Measurements from ENCODE around the gene TMEM267.

DNA sequence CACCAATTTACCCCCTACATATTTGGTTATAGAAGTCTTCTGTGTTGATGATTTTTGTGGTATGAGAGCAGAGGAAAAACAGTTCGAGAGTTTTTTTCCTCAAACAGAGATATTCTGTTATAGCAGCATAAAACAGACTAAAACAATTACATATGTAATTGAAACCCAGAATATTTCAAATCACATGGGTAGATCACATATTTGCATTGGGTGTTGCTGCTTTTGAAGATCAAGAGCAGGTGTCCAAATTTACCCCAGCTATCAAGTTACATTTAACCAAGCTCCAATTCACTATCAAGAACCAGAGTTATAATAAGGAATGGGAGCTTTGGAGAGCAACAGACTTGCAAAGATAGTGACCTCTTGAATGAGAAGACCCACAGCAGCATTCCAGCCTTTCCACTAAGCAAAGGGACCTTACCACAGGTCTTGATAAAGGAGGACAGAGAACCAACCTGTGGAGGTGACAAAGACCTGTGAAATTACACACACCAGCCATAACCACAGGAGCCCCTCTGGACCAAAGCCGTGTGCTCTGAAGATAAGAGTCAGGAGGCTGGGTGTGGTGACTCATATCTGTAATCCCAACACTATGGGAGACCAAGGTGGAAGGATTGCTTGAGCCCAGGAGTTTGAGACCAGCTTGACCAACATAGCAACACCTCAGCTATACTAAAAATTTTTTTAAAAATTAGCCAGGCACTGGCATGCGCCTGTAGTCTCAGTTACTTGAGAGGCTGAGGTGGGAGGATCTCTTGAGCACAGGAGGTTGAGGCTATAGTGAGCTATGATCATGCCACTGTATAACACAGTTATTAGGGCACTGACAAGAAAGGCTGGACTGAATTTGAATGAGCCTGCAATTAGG lies 67.5 kb downstream of the TMEM267 start:
- TF ChIP-seq CTCF (conservative IDR thresholded peaks at IDR 0.05; ENCODE audit: low read depth in 2 of 2) (no peak), EZH2phosphoT487 (IDR thresholded peaks at IDR 0.05; ENCODE audit: unreplicated experiment) (no peak), EZH2 (IDR thresholded peaks at IDR 0.05; ENCODE audit: low read depth, unreplicated experiment) (no peak), POLR2AphosphoS5 (IDR thresholded peaks at IDR 0.05; ENCODE audit: low read depth) (no peak), ZNF331 (CRISPR knock-in tag; IDR thresholded peaks at IDR 0.05; ENCODE audit: low read depth) (no peak)
- TF ChIP-seq, protein P1, sequence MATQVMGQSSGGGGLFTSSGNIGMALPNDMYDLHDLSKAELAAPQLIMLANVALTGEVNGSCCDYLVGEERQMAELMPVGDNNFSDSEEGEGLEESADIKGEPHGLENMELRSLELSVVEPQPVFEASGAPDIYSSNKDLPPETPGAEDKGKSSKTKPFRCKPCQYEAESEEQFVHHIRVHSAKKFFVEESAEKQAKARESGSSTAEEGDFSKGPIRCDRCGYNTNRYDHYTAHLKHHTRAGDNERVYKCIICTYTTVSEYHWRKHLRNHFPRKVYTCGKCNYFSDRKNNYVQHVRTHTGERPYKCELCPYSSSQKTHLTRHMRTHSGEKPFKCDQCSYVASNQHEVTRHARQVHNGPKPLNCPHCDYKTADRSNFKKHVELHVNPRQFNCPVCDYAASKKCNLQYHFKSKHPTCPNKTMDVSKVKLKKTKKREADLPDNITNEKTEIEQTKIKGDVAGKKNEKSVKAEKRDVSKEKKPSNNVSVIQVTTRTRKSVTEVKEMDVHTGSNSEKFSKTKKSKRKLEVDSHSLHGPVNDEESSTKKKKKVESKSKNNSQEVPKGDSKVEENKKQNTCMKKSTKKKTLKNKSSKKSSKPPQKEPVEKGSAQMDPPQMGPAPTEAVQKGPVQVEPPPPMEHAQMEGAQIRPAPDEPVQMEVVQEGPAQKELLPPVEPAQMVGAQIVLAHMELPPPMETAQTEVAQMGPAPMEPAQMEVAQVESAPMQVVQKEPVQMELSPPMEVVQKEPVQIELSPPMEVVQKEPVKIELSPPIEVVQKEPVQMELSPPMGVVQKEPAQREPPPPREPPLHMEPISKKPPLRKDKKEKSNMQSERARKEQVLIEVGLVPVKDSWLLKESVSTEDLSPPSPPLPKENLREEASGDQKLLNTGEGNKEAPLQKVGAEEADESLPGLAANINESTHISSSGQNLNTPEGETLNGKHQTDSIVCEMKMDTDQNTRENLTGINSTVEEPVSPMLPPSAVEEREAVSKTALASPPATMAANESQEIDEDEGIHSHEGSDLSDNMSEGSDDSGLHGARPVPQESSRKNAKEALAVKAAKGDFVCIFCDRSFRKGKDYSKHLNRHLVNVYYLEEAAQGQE (IDR thresholded peaks at IDR 0.05; ENCODE audit: unreplicated experiment): no peak
